ENCODE data around the gene CD300LB. TPM values are rescaled to one million over a fixed set of nuclear protein-coding genes. Genes with fewer than 3 reads are reported as not detected.

CD300LB gene
- total RNA-seq, 1 donor from 2014 or later, result not detected

- Mint-ChIP-seq H3K27me3 (ENCODE audit: low read depth, unreplicated experiment) (peaks cover 25% of the 10 kb centered on the region), H3K4me3 (ENCODE audit: unreplicated experiment) (no peak overlapping the region), H3K4me1 (ENCODE audit: low read depth, unreplicated experiment) (peaks cover 6% of the 10 kb centered on the region), H3K36me3 (ENCODE audit: low read depth, unreplicated experiment) (no peaks in the 10 kb centered on the region), H3K9me3 (ENCODE audit: unreplicated experiment) (peaks cover 13% of the 10 kb centered on the region), H3K27ac (ENCODE audit: unreplicated experiment) (peak overlapping the region; percentile 5)
- Histone ChIP-seq H3K4me2 (ENCODE audit: low read length) (no peak overlapping the region), H3K36me3 (ENCODE audit: insufficient read depth, low read length) (no peaks in the 10 kb centered on the region), H3K9me3 (ENCODE audit: insufficient read depth, low read depth, low read length) (peaks cover 14% of the 10 kb centered on the region), H2AFZ (ENCODE audit: low read depth, low read length) (no peak overlapping the region), H3K79me2 (ENCODE audit: insufficient read depth, low read length) (no peaks in the 10 kb centered on the region), H3K9ac (ENCODE audit: low read length) (no peak overlapping the region), H3K27me3 (ENCODE audit: insufficient read depth, low read length) (no peaks in the 10 kb centered on the region), H3K4me3 (ENCODE audit: insufficient read depth, low read depth, low read length) (no peak overlapping the region), H3K4me1 (ENCODE audit: insufficient read depth, low read length) (peaks cover 8% of the 10 kb centered on the region), H4K20me1 (ENCODE audit: insufficient read depth, low read length) (no peaks in the 10 kb centered on the region), H3K27ac (ENCODE audit: low read depth, low read length) (no peak overlapping the region)
- DNase-seq (ENCODE audit: low read depth), result peak; percentile 69
- TF ChIP-seq CTCF (IDR thresholded peaks at IDR 0.05; ENCODE audit: insufficient read depth, low read depth, low read length) (no peak), EZH2 (IDR thresholded peaks at IDR 0.05; ENCODE audit: insufficient read depth, low read length) (no peak)
- FAIRE-seq, result no peak
Measured at GRCh38 chr17:74513987-74514631, 17.2 kb downstream of the CD300LB start.

- DNase-seq (ENCODE audit: low read depth) (peak; percentile 85), FAIRE-seq (no peak)
- Mint-ChIP-seq H3K36me3 (ENCODE audit: low read depth, unreplicated experiment) (no peaks in the 10 kb centered on the region), H3K4me1 (ENCODE audit: low read depth, unreplicated experiment) (peaks cover 6% of the 10 kb centered on the region), H3K27me3 (ENCODE audit: low read depth, unreplicated experiment) (peaks cover 25% of the 10 kb centered on the region), H3K4me3 (ENCODE audit: unreplicated experiment) (no peak overlapping the region), H3K27ac (ENCODE audit: unreplicated experiment) (no peak overlapping the region), H3K9me3 (ENCODE audit: unreplicated experiment) (peaks cover 9% of the 10 kb centered on the region)
- H3K27ac ChIP-seq (ENCODE audit: low read depth, low read length), result peak overlapping the region; percentile 50
- H3K79me2 ChIP-seq (ENCODE audit: insufficient read depth, low read length), result no peaks in the 10 kb centered on the region
- H4K20me1 ChIP-seq (ENCODE audit: insufficient read depth, low read length), result no peaks in the 10 kb centered on the region
- H3K4me3 ChIP-seq (ENCODE audit: insufficient read depth, low read depth, low read length), result no peak overlapping the region
- no peaks in the 10 kb centered on the region for H3K27me3 ChIP-seq (ENCODE audit: insufficient read depth, low read length)
- H3K9ac ChIP-seq (ENCODE audit: low read length), result no peak overlapping the region
- no peaks in the 10 kb centered on the region for H3K36me3 ChIP-seq (ENCODE audit: insufficient read depth, low read length)
- H3K4me1 ChIP-seq (ENCODE audit: insufficient read depth, low read length), result peaks cover 8% of the 10 kb centered on the region
- peak overlapping the region; percentile 34 for H3K4me2 ChIP-seq (ENCODE audit: low read length)
- TF ChIP-seq CTCF (IDR thresholded peaks at IDR 0.05; ENCODE audit: insufficient read depth, low read depth, low read length) (no peak), EZH2 (IDR thresholded peaks at IDR 0.05; ENCODE audit: insufficient read depth, low read length) (no peak)
- H2AFZ ChIP-seq (ENCODE audit: low read depth, low read length), result no peak overlapping the region
- peaks cover 14% of the 10 kb centered on the region for H3K9me3 ChIP-seq (ENCODE audit: insufficient read depth, low read depth, low read length)
Measured at GRCh38 chr17:74512624-74513091, 18.6 kb downstream of the CD300LB start.

GRCh38 chr17:74512036-74512435, 19.2 kb downstream of the CD300LB start:
- no peaks in the 10 kb centered on the region for H3K27me3 ChIP-seq (ENCODE audit: insufficient read depth, low read length)
- H3K4me2 ChIP-seq (ENCODE audit: low read length), result peak overlapping the region; percentile 34
- H3K9me3 ChIP-seq (ENCODE audit: insufficient read depth, low read depth, low read length), result peaks cover 14% of the 10 kb centered on the region
- H3K4me1 ChIP-seq (ENCODE audit: insufficient read depth, low read length), result peaks cover 8% of the 10 kb centered on the region
- TF ChIP-seq CTCF (IDR thresholded peaks at IDR 0.05; ENCODE audit: insufficient read depth, low read depth, low read length), result no peak
- no peak for TF ChIP-seq EZH2 (IDR thresholded peaks at IDR 0.05; ENCODE audit: insufficient read depth, low read length)
- H3K79me2 ChIP-seq (ENCODE audit: insufficient read depth, low read length), result no peaks in the 10 kb centered on the region
- FAIRE-seq, result no peak
- no peak overlapping the region for H3K27ac Mint-ChIP-seq (ENCODE audit: unreplicated experiment)
- no peak overlapping the region for H3K4me3 Mint-ChIP-seq (ENCODE audit: unreplicated experiment)
- H3K36me3 ChIP-seq (ENCODE audit: insufficient read depth, low read length), result no peaks in the 10 kb centered on the region
- no peaks in the 10 kb centered on the region for H3K36me3 Mint-ChIP-seq (ENCODE audit: low read depth, unreplicated experiment)
- H2AFZ ChIP-seq (ENCODE audit: low read depth, low read length), result no peak overlapping the region
- no peak overlapping the region for H3K9ac ChIP-seq (ENCODE audit: low read length)
- H3K9me3 Mint-ChIP-seq (ENCODE audit: unreplicated experiment), result peaks cover 9% of the 10 kb centered on the region
- no peak overlapping the region for H3K4me3 ChIP-seq (ENCODE audit: insufficient read depth, low read depth, low read length)
- H3K4me1 Mint-ChIP-seq (ENCODE audit: low read depth, unreplicated experiment), result peaks cover 6% of the 10 kb centered on the region
- DNase-seq (ENCODE audit: low read depth), result peak; percentile 72
- H3K27me3 Mint-ChIP-seq (ENCODE audit: low read depth, unreplicated experiment), result peaks cover 25% of the 10 kb centered on the region
- H3K27ac ChIP-seq (ENCODE audit: low read depth, low read length), result peak overlapping the region; percentile 50
- no peaks in the 10 kb centered on the region for H4K20me1 ChIP-seq (ENCODE audit: insufficient read depth, low read length)

All from astrocyte (in vitro differentiated cells and primary cell).